A549 (cell line): ENCODE results near the gene EML1. TPM values are rescaled to one million over a fixed set of nuclear protein-coding genes. Genes with fewer than 3 reads are reported as not detected.

ENCODE experiments used
- ATAC-seq, 2 experiments: fragments of 200-7000 bp in 1 of 2; fragments of >200 bp in 1 of 2; cut with Nextera tagmentation in 1 of 2; cut with Tn5 transposase in 1 of 2; 3 replicates each; pipeline versions ENCODE4 v1.8.0 to v1.9.1; 2018 to 2020; ENCODE audit warnings: mild to moderate bottlenecking in 1 of 2, moderate library complexity in 1 of 2
- CTCF ChIA-PET: fragments of 300-600 bp; sonication (Branson Sonifier 250); formaldehyde crosslinking; extraction: SDS; loops from one replicate; lab custom pipeline; 2021; ENCODE audit warnings: antibody characterized with exemption, inconsistent platforms; lab: Yijun Ruan, JAX
- POLR2A ChIA-PET: fragments of 350-600 bp; formaldehyde crosslinking; extraction: SDS; loops from one replicate; lab custom pipeline; 2021; ENCODE audit warnings: antibody characterized with exemption, inconsistent platforms; lab: Yijun Ruan, JAX
- DNase-seq, 2 experiments: peaks; one replicate each; pipeline versions ENCODE4 v3.0.0 to v3.0.0-alpha.2; 2011 to 2016; ENCODE audit warnings: low read depth in 1 of 2, low spot score in 1 of 2
- FAIRE-seq: peaks from 2 replicates; lab custom pipeline; 2011; peaks lifted over from hg19 to GRCh38; lab: Jason Lieb, UNC
- H3K27ac ChIP-seq, 2 experiments: fragments of >200 bp; sonication (Bioruptor Twin); formaldehyde crosslinking; 3 replicates each; pipeline ENCODE4 v1.5.1; 2016 to 2017
- H3K4me1 ChIP-seq: fragments of >200 bp; sonication (Bioruptor Twin); formaldehyde crosslinking; 3 replicates; pipeline ENCODE4 v1.6.1; 2016
- H3K4me2 ChIP-seq: fragments of >200 bp; sonication (Bioruptor Twin); formaldehyde crosslinking; 3 replicates; pipeline ENCODE4 v1.6.1; 2016
- H3K4me3 ChIP-seq: fragments of >200 bp; sonication (Bioruptor Twin); formaldehyde crosslinking; 3 replicates; pipeline ENCODE4 v1.5.1; 2016
- H3K9me3 ChIP-seq: fragments of >200 bp; sonication (Bioruptor Twin); formaldehyde crosslinking; 3 replicates; pipeline ENCODE4 v1.6.1; 2016
- ATOH8 ChIP-seq: fragments of 250-450 bp; sonication (Bioruptor Pico); IDR thresholded peaks from 2 replicates; pipeline ENCODE4 v1.5.0; 2020; ENCODE audit warnings: low read depth, mild to moderate bottlenecking, moderate library complexity
- CBX2 ChIP-seq: fragments of 200-600 bp; sonication (generic); IDR thresholded peaks from 2 replicates; pipeline ENCODE4 v1.6.1; 2016; ENCODE audit warnings: low read depth, mild to moderate bottlenecking, borderline replicate concordance
- EHF ChIP-seq: fragments of 250-450 bp; sonication (Bioruptor Pico); IDR thresholded peaks from 2 replicates; pipeline ENCODE4 v1.5.0; 2020; ENCODE audit warnings: mild to moderate bottlenecking
- EP300 ChIP-seq, 2 experiments: fragments of >200 bp; sonication (Bioruptor Twin); formaldehyde crosslinking; IDR thresholded peaks; 2 replicates in 1 of 2; 3 replicates in 1 of 2; pipeline ENCODE4 v1.6.1; 2016 to 2017
- ESRRA ChIP-seq: fragments of 150-350 bp; IDR thresholded peaks from 2 replicates; pipeline ENCODE4 v1.6.1; 2014; ENCODE audit warnings: mild to moderate bottlenecking, low read length, borderline replicate concordance
- FOSB ChIP-seq: fragments of 250-450 bp; sonication (Bioruptor Pico); IDR thresholded peaks from 2 replicates; pipeline ENCODE4 v1.5.0; 2020; ENCODE audit warnings: mild to moderate bottlenecking, moderate library complexity
- FOSL2 ChIP-seq, 2 experiments: fragments of 450-650 bp in 1 of 2; fragments of >200 bp in 1 of 2; sonication (Bioruptor Twin) in 1 of 2; formaldehyde crosslinking; IDR thresholded peaks; 2 replicates each; pipeline versions ENCODE4 v1.5.0 to v1.6.1; 2016 to 2020; ENCODE audit warnings: mild to moderate bottlenecking in 1 of 2, moderate library complexity in 1 of 2
- GATA3 ChIP-seq: IDR thresholded peaks from 2 replicates; pipeline ENCODE4 v1.6.1; 2012; ENCODE audit warnings: borderline replicate concordance
- HEYL ChIP-seq: fragments of 250-450 bp; sonication (Bioruptor Pico); IDR thresholded peaks from 2 replicates; pipeline ENCODE4 v1.8.0; 2021; ENCODE audit warnings: mild to moderate bottlenecking, moderate library complexity
- HMGXB4 ChIP-seq: fragments of 250-450 bp; sonication (Bioruptor Pico); IDR thresholded peaks from 2 replicates; pipeline ENCODE4 v1.5.0; 2021; ENCODE audit warnings: mild to moderate bottlenecking, moderate library complexity, borderline replicate concordance
- JUN ChIP-seq, 2 experiments: fragments of >200 bp; sonication (Bioruptor Twin); formaldehyde crosslinking; IDR thresholded peaks; 2 replicates in 1 of 2; 3 replicates in 1 of 2; pipeline ENCODE4 v1.6.1; 2016 to 2017
- JUNB ChIP-seq: fragments of >200 bp; sonication (Bioruptor Twin); formaldehyde crosslinking; IDR thresholded peaks from 2 replicates; pipeline ENCODE4 v1.6.1; 2016
- MYC ChIP-seq: IDR thresholded peaks from 2 replicates; pipeline ENCODE4 v1.6.1; 2012; ENCODE audit warnings: mild to moderate bottlenecking, inconsistent platforms, low read length, improper control_type of control experiment, borderline replicate concordance
- NFE2L2 ChIP-seq: fragments of 150-350 bp; conservative IDR thresholded peaks from 2 replicates; pipeline ENCODE4 v1.6.1; 2014; ENCODE audit warnings: low read length
- NR3C1 ChIP-seq: fragments of >200 bp; sonication (Bioruptor Twin); formaldehyde crosslinking; IDR thresholded peaks from 3 replicates; pipeline ENCODE4 v1.6.1; 2017
- PBX3 ChIP-seq: IDR thresholded peaks from 2 replicates; pipeline ENCODE4 v1.6.1; 2012
- PHF8 ChIP-seq: fragments of 200-600 bp; sonication (generic); IDR thresholded peaks from 2 replicates; pipeline ENCODE4 v1.6.1; 2016; ENCODE audit warnings: low read depth, mild to moderate bottlenecking, antibody characterized with exemption, moderate library complexity, borderline replicate concordance
- POLR2A ChIP-seq: IDR thresholded peaks from 2 replicates; pipeline ENCODE4 v1.6.1; 2012; ENCODE audit warnings: mild to moderate bottlenecking, low read length
- RAD21 ChIP-seq, 2 experiments: fragments of >200 bp in 1 of 2; sonication (Bioruptor Twin) in 1 of 2; formaldehyde crosslinking in 1 of 2; IDR thresholded peaks in 1 of 2; conservative IDR thresholded peaks in 1 of 2; 2 replicates in 1 of 2; 3 replicates in 1 of 2; pipeline ENCODE4 v1.6.1; 2012 to 2018; ENCODE audit warnings: inconsistent platforms in 1 of 2
- RARB ChIP-seq: fragments of 250-450 bp; sonication (Bioruptor Pico); IDR thresholded peaks from 2 replicates; pipeline ENCODE4 v1.8.0; 2021; ENCODE audit warnings: mild to moderate bottlenecking, moderate library complexity
- RFX5 ChIP-seq: fragments of 450-650 bp; IDR thresholded peaks from 2 replicates; pipeline ENCODE4 v1.7.1; 2014; ENCODE audit warnings: antibody characterized with exemption, mild to moderate bottlenecking, moderate library complexity
- RNF2 ChIP-seq: fragments of 200-600 bp; sonication (generic); IDR thresholded peaks from 2 replicates; pipeline ENCODE4 v1.6.1; 2016; ENCODE audit warnings: low read depth, mild to moderate bottlenecking, antibody characterized with exemption, moderate library complexity, borderline replicate concordance
- ZC3H11A ChIP-seq: fragments of 450-650 bp; IDR thresholded peaks from 2 replicates; pipeline ENCODE4 v1.6.1; 2014; ENCODE audit warnings: antibody characterized with exemption, mild to moderate bottlenecking
- ZSCAN20 ChIP-seq: fragments of 250-450 bp; sonication (Bioruptor Pico); IDR thresholded peaks from 2 replicates; pipeline ENCODE4 v1.8.0; 2022; ENCODE audit warnings: mild to moderate bottlenecking, moderate library complexity
- WGBS: methylation state at CpG from one replicate; pipeline ENCODE4 v1.1.6; 2017; ENCODE audit errors: missing lambda C conversion rate; 5-methylcytosine and 5-hydroxymethylcytosine counted together
- polyA plus RNA-seq, 4 experiments: library from polyadenylated mRNA; depleted of rRNA in 3 of 4; stranded (reverse); fragments of >200 nt; fragmentation: RNase III in 1 of 4; extraction: RNeasy Plus Mini Kit Qiagen cat#74134 plus additional on column Dnase treatment in 1 of 4; gene quantifications; 2 replicates in 3 of 4; 3 replicates in 1 of 4; pipeline ENCODE4 v1.2.3, GENCODE V29; 2011 to 2017

EML1 gene
- polyA plus RNA-seq, 2 of the 4 experiments (the other 2 are of a cell fraction) = 29.7 to 30.8 TPM

GRCh38 chr14:99821519-99822508 lies 28.6 kb downstream of the EML1 start:
- no peak for FAIRE-seq

GRCh38 chr14:99822800-99823455 lies 29.7 kb downstream of the EML1 start:
- no peak for FAIRE-seq
- no peak overlapping the region for H3K4me3 ChIP-seq
- 93% methylated on average over 17 of the region's 18 CpGs for WGBS
- no peaks in the 10 kb centered on the region for H3K4me1 ChIP-seq
- ChIA-PET POLR2A (no interaction called here), CTCF (interaction anchor here (1.0 to 1.7 kb wide), 4 partner anchors 10 to 93 kb away, joined by 3 to 6 read pairs (median 3); no protein-coding TSS in a partner anchor)
- no peak for TF ChIP-seq HEYL (CRISPR knock-in tag)
- no peak for TF ChIP-seq POLR2A
- TF ChIP-seq CBX2 = no peak
- TF ChIP-seq ZSCAN20 = no peak
- no peak for TF ChIP-seq GATA3
- TF ChIP-seq MYC = no peak
- no peak for TF ChIP-seq RFX5
- no peak for TF ChIP-seq HMGXB4 (CRISPR knock-in tag)
- TF ChIP-seq RAD21 (conservative IDR thresholded peaks at IDR 0.05 in 1 of 2, IDR thresholded peaks at IDR 0.05 in 1 of 2) = no peak
- TF ChIP-seq PBX3 = no peak
- TF ChIP-seq NFE2L2 = no peak
- TF ChIP-seq JUNB = no peak
- no peak for TF ChIP-seq PHF8
- TF ChIP-seq NR3C1 = no peak
- TF ChIP-seq ZC3H11A = no peak
- TF ChIP-seq FOSL2 (IDR thresholded peaks at IDR 0.05) = no peak
- TF ChIP-seq FOSL2 (CRISPR knock-in tag; IDR thresholded peaks at IDR 0.05) = no peak
- TF ChIP-seq JUN (IDR thresholded peaks at IDR 0.05) = no peak
- no peak for TF ChIP-seq FOSB (CRISPR knock-in tag)
- DNase-seq = no peak
- no peak overlapping the region for H3K4me2 ChIP-seq
- ATAC-seq = no peak
- H3K9me3 ChIP-seq = no peaks in the 10 kb centered on the region
- no peak overlapping the region for H3K27ac ChIP-seq

More at GRCh38 chr14:99821519-99822508, 28.6 kb downstream of the EML1 start:
- POLR2A ChIA-PET = no interaction called here
- no peak overlapping the region for H3K4me2 ChIP-seq
- TF ChIP-seq PBX3 = no peak
- no peak for TF ChIP-seq RARB
- no peak for TF ChIP-seq ESRRA
- TF ChIP-seq ATOH8 (CRISPR knock-in tag) = no peak
- no peak for TF ChIP-seq RNF2
- TF ChIP-seq HMGXB4 (CRISPR knock-in tag) = no peak
- no peak for TF ChIP-seq EP300 (IDR thresholded peaks at IDR 0.05)
- no peak for TF ChIP-seq EHF
- TF ChIP-seq, all 56 proteins: peak for 0
- no peak overlapping the region for H3K27ac ChIP-seq
- H3K9me3 ChIP-seq = no peaks in the 10 kb centered on the region
- no peaks in the 10 kb centered on the region for H3K4me1 ChIP-seq
- no peak; a peak in 1 of 6 replicates for ATAC-seq
- WGBS = 91% methylated on average over 8 of the region's 8 CpGs
- H3K4me3 ChIP-seq = no peak overlapping the region
- no peak for DNase-seq
- CTCF ChIA-PET = interaction anchor here (1.0 to 1.7 kb wide), 4 partner anchors 9 to 92 kb away, joined by 3 to 6 read pairs (median 3); no protein-coding TSS in a partner anchor
